Nephron progenitor cell (in vitro differentiated cells): ENCODE data around the gene RAD9B.

ENCODE experiments used
- DNase-seq: peaks from one replicate; pipeline ENCODE4 v3.0.0; 2021
- H3K27ac Mint-ChIP-seq: 2 replicates; pipeline ENCODE4 v1.8.0; 2021; ENCODE audit warnings: mild to moderate bottlenecking, moderate library complexity, mixed read lengths
- H3K27me3 Mint-ChIP-seq: 2 replicates; pipeline ENCODE4 v1.8.0; 2021; ENCODE audit warnings: mild to moderate bottlenecking, low read depth, mixed read lengths; ENCODE audit not compliant: poor library complexity
- H3K36me3 Mint-ChIP-seq: 2 replicates; pipeline ENCODE4 v1.8.0; 2021; ENCODE audit warnings: low read depth, mixed read lengths
- H3K4me1 Mint-ChIP-seq: 2 replicates; pipeline ENCODE4 v1.8.0; 2021; ENCODE audit warnings: mixed read lengths
- H3K4me3 Mint-ChIP-seq: 2 replicates; pipeline ENCODE4 v1.8.0; 2021; ENCODE audit warnings: mild to moderate bottlenecking, moderate library complexity, mixed read lengths
- H3K9me3 Mint-ChIP-seq: 2 replicates; pipeline ENCODE4 v1.8.0; 2021; ENCODE audit warnings: mild to moderate bottlenecking, moderate library complexity, mixed read lengths
- TF ChIP-seq, protein P1 (sequence below): fragments of 200-600 bp; sonication (generic); IDR thresholded peaks from 2 replicates; pipeline ENCODE4 v1.5.0; 2021; ENCODE audit warnings: antibody characterized with exemption

RAD9B gene

DNA sequence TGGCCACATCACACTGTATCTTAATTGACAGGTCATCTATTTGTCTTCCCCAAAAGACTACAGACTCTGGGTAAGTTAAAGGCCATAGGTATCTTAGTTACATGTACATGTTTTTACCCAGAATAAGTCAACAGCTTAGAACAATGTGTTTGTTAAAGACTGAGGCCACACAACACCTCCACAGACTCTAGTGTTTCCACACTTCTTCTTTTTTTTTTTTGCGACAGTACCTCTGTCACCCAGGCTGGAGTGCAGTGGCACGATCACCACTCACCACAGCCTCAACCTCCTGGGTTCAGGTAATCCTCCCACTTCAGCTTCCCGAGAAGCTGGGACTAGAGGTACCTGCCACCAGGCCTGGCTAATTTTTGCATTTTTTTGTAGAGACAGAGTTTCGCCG lies 35.3 kb upstream of the RAD9B start:
- H3K4me1 Mint-ChIP-seq: peaks cover 32% of the 10 kb centered on the region
- peak overlapping the region; percentile 27 for H3K27ac Mint-ChIP-seq
- H3K27me3 Mint-ChIP-seq: peaks cover 3% of the 10 kb centered on the region
- peaks cover 49% of the 10 kb centered on the region for H3K36me3 Mint-ChIP-seq
- H3K4me3 Mint-ChIP-seq: peak overlapping the region; percentile 98
- TF ChIP-seq, protein P1, sequence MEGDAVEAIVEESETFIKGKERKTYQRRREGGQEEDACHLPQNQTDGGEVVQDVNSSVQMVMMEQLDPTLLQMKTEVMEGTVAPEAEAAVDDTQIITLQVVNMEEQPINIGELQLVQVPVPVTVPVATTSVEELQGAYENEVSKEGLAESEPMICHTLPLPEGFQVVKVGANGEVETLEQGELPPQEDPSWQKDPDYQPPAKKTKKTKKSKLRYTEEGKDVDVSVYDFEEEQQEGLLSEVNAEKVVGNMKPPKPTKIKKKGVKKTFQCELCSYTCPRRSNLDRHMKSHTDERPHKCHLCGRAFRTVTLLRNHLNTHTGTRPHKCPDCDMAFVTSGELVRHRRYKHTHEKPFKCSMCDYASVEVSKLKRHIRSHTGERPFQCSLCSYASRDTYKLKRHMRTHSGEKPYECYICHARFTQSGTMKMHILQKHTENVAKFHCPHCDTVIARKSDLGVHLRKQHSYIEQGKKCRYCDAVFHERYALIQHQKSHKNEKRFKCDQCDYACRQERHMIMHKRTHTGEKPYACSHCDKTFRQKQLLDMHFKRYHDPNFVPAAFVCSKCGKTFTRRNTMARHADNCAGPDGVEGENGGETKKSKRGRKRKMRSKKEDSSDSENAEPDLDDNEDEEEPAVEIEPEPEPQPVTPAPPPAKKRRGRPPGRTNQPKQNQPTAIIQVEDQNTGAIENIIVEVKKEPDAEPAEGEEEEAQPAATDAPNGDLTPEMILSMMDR: no peak
- no peak for DNase-seq
- H3K9me3 Mint-ChIP-seq: no peaks in the 10 kb centered on the region

DNA sequence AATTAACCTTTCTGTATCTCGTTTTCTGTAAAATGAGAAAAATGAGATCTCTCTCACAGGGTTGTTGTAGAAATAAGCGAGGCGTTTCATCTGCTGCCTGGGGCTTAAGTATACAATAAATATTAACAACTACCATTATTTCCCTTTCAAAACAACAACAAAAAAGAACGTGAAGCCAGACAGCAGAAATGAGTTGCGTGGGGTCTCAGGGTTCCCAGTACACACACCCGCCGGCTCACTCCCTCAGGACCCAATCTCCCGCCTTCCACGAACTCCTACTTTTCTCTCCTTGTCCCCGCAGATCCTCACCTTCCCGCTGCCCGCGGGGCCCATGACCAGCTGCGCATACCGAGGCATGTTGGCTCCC lies 34.3 kb upstream of the RAD9B start:
- Mint-ChIP-seq H3K4me3 (peak overlapping the region; percentile 98), H3K36me3 (peaks cover 42% of the 10 kb centered on the region), H3K27ac (peak overlapping the region; percentile 97), H3K9me3 (no peaks in the 10 kb centered on the region), H3K27me3 (peaks cover 3% of the 10 kb centered on the region), H3K4me1 (peaks cover 32% of the 10 kb centered on the region)
- TF ChIP-seq, protein P1: no peak
- no peak for DNase-seq

DNA sequence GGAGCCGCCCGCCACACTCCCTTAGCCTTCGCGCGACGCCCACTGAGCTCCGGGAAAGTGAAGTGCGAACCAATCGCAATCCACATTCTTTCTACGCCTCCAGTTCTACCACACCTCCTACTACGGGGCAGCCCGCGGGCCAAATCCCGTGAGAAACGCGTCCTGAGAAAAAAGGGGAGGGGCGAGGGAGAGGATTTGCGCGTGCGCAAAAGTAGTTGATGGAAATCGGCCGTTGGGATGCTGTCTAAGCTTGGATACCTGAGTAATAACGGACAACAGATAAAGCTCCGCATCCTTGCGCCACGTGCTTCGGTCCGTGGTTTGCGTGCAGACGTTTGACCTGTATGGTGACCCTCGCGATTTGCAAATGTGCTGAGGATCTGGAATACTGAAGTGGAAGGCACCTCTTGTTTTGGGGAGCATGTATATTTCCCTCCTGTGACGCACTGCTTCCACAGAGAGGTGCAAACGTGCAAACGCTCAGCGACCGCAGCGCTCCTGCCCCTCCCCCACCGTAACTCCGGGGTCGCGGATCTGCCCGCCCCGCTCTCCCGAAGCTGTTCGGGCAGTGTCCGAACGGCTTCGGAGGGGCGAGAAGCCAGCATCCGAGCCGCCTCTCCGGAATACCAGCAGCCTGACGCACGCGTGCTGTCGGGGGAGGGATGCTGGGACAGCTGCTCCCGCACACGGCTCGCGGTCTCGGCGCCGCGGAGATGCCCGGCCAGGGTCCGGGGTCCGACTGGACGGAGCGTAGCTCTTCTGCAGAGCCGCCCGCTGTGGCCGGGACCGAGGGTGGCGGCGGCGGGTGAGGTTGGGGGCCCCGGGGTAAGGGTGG lies 33.7 kb upstream of the RAD9B start, which contains the start of the genes FAM216A and GPN3:
TSS of gene FAM216A (plus strand) at position 632 of the 835 bp plus-strand sequence. CDS start at position 663, 31 bp downstream.
TSS of gene GPN3 (minus strand) at position 44 of the 835 bp plus-strand sequence. CDS start 54 bp downstream, outside the sequence.
- Mint-ChIP-seq H3K9me3 (no peaks in the 10 kb centered on the region), H3K4me3 (peak within 1 kb of the TSS; percentile 98), H3K27me3 (peaks cover 3% of the 10 kb centered on the region), H3K4me1 (peaks cover 32% of the 10 kb centered on the region), H3K36me3 (peaks cover 40% of the 10 kb centered on the region), H3K27ac (peak within 1 kb of the TSS; percentile 97)
- TF ChIP-seq, protein P1: no peak
- DNase-seq: peak; percentile 93

DNA sequence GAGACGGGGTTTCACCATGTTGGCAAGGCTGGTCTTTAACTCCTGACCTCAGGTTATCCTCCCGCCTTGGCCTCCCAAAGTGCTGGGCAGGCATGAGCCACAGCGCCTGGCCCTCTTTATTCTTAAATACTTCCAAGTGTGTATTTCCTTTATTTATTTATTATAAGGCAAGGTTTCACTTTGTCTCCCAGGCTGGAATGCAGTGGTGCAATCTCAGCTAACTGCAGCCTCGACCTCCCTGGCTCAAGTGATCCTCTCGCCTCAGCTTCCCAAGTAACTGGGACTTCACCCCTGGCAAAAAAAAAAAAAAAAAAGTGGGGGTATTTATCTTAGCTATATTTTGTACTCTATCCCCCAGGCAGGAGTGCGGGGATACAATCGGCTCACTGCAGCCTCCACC lies 26.7 kb upstream of the RAD9B start:
- H3K36me3 Mint-ChIP-seq: peaks cover 58% of the 10 kb centered on the region

DNA sequence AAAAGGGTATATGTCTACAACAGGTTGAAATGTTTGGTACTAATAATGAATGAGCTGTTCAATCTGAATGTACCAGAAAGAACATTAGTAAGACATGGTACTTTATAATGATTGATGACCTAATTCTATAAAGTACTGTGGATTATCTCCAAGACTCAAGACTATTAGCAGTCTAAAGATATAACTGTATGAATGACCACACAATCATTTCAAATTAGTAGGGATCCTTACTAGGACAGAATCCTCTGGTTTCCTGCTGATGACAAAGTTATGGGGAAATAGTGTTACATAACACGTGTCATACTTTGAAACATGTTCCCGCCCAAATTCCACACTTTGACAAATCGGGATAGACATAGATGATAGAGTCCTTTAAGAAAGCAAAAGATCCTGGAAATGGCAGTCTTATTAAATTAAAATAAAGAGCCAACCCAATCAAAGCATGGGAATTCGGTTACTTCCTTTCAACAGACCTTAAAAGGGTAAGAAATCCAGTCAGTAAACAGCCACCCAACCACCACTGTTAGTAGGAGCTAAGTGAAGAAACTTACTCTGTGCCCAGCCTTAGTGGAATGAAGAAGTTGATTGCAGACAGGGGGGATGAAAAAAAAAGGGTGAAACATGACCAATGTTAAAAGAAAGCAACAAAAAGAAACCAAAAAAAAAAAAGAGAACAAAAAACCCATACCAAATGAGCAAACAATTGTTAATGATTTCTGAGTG lies 3.0 kb upstream of the RAD9B start:
- Mint-ChIP-seq H3K27me3 (no peaks in the 10 kb centered on the region), H3K9me3 (peaks cover 11% of the 10 kb centered on the region)

More for the DNA sequence above, 26.7 kb upstream of the RAD9B start:
- Mint-ChIP-seq H3K27ac (no peak overlapping the region), H3K9me3 (no peaks in the 10 kb centered on the region), H3K4me1 (no peaks in the 10 kb centered on the region), H3K4me3 (no peak overlapping the region), H3K27me3 (no peaks in the 10 kb centered on the region)
- no peak for DNase-seq
- TF ChIP-seq, protein P1: no peak

More for the DNA sequence above, 3.0 kb upstream of the RAD9B start:
- H3K4me3 Mint-ChIP-seq: peak overlapping the region; percentile 58
- H3K4me1 Mint-ChIP-seq: peaks cover 35% of the 10 kb centered on the region
- peaks cover 31% of the 10 kb centered on the region for H3K36me3 Mint-ChIP-seq
- DNase-seq: no peak
- H3K27ac Mint-ChIP-seq: peak overlapping the region; percentile 80
- TF ChIP-seq, protein P1: no peak
